ENCODE results near the gene INMT.
A peak's percentile ranks its signal among the peaks of the same experiment; 100 is the strongest.

INMT gene

GRCh38 chr7:30752979-30753378, 1.0 kb downstream of the INMT start:
- DNase-seq (ENCODE audit: low spot score) = peak; percentile 44

GRCh38 chr7:30754315-30754877, 2.5 kb downstream of the INMT start:
- no peak for DNase-seq (ENCODE audit: low spot score)

DNA sequence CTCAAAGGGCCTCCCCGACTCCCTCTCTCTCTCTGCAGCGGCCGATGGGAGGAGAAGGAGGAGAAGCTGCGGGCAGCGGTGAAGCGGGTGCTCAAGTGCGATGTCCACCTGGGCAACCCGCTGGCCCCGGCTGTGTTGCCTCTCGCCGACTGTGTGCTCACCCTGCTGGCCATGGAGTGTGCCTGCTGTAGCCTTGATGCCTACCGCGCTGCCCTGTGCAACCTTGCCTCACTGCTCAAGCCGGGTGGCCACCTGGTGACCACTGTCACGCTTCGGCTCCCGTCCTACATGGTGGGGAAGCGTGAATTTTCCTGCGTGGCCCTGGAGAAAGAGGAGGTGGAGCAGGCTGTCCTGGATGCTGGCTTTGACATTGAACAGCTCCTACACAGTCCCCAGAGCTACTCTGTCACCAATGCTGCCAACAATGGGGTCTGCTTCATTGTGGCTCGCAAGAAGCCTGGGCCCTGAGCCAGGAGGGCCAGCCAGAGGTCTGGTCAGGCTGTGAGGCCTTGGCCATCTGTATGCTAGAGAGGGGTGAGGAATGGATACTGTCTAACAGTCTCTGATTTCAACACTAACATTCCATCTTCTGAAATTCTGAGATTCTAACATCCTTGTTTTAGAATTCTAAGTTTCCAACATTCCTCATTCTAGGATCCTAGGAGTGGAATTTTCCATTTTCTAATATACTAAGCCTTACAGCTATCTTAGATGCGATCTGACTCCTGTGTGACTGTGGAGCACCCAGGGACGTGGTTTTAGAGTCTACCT, 3.6 kb downstream of the INMT start:
- DNase-seq (ENCODE audit: low spot score) = peak; percentile 56

DNA sequence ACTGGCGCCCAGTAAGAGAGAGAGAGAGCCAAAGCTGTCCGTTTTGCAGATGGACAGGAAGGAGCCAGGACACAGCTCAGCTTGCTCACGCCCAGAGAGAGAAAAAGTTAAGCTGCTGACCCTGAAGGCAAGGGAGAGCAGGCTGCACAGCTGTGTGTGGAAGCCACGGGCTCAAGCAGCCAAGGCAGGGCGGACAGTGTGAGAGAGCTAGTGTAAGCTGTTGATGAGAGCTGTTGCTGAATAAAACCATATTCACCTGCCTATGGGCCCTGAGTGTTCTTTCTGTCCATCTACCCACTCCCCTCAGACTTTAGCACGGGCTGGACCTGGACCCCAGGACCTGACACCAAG, 5.4 kb downstream of the INMT start:
- no peak for DNase-seq (ENCODE audit: low spot score)

DNA sequence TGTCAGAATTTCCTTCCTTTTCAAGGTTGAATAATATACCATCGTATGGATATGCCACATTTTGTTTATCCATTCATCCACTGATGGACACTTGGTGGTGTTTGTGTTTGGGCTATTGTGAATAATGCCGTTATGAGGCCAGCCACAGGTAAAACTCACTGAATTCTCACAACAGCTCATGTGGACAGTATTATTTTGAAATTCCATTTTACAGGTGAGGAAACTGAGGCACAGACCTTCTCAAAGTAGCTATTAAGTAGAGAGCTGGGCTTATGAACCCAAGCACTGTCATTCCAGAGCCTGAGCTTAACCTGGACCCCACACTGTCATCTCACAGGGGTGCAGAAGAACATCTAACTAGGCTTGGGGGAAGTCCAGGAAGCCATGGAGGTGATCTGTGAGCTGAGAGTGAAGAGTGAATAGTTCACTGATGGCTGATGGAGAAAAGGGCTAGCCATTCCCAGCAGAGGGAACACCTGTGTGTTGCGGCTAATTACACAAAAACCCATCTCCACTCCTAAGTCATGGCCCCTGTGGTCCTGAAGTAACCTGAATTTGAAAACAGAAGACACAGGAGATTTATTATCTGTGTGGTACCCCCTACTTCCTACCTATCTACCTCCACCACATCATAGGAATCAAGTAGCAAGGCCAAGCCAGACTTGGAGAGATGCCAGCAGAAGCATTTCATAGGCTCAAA, 8.7 kb downstream of the INMT start:
- DNase-seq (ENCODE audit: low spot score) = no peak

DNA sequence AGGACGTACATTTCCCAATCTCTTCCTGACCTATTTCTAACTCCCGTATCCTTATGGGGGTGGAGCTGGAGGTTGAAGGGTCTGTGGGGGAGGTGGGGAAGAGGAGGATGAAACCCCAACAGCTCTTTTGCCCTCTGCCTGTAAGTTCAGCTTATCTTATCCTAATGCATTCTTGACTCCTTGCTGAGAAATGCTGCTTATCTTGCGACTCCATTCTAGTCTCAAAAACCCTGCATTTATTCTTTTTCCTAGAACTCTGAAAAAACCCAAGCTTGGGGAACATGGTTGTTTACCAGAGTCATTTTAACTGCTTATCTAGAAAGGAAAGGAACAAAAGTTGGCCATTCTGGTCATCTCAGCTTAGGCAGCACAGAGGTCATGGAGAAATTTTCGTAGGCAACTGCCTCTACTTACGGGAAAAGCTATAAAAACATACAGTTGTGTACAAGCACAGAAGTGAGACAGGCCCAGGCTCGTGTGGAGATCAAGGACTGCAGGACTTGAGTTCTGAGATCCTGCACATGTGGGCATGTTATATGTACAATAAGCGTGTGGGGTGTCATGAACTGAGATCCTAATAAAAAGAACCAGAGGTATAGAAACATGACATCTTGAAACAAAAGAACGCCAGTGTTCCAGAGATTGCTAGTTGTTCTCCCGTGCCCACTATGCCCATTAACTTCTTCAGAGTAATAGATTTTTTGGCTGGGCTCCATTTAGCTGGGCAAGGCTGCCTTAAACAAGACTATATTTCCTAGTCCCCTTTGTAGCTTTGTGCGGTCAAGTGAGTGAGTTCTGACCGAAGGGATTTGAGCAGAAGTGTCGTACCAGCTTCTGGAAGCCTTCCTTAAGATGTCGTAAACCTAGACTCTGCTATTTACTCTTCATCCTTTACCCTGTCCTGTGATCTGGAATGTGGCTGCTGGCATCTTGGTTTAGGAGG, 9.6 kb downstream of the INMT start:
- DNase-seq (ENCODE audit: low spot score) = no peak

DNA sequence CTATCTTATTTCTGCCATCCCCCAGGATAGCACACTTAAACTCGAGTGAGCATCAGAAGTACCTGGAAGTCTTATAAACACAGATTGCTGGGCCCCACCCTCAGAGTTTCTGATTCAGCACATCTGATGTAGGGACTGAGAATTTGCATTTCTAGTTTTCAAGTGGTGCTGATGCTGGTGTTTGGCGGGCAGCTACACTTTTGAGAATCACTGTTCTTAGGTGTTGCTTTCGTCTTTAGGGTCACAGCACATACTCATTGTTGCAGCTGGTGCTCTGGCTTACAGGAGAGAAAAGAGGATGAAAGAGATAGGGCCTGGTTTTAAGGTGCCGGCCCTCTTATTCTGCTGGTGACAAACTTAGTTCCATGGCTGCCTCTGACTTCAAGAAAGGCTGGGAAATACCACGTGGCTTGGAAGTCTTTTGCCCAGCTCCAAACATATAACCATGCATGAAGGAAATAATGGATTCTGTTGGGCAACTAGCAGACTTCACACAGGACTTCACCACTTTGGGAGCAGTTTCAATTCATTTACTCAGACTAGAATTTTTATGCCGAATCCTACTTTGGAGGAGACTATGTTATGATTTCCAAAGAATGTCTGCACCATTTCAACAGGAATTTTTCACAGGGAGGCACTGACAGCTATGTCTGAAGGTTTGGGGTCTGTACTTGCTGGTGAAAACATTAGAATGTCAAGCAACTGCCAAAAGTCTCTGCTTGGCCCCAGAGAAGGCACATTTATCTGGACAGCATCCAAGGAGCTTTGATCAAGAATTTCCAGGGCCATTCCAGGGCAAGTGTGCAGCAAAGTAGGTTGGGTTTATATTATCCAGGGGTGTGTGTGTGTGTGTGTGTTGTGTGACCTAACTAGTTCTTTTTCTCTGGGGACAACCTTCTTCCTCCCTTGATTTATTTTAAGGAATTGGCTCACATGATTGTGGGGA, 12.4 kb downstream of the INMT start:
- no peak for DNase-seq (ENCODE audit: low spot score)

- no peak for DNase-seq (ENCODE audit: low spot score)
These were observed 13.5 kb downstream of the INMT start for GRCh38 chr7:30765408-30765807.

DNA sequence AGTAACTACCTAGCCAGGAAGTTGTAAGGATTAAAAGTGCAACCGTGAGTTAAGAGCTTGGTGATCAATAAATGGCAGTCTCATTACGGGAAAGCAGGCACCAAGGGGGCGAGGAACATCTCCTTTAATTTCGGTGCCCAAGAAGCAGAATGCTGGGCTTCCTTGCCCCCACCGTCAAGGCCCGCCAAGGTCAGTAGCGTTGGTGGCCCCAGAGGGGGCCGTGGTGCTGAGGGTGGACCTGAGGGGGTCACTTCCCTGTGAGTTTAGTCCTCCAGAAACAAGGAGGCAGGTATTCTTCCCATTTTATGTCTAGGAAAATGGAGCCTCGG, 18.9 kb downstream of the INMT start:
- no peak for DNase-seq (ENCODE audit: low spot score)

- peak; percentile 88 for DNase-seq (ENCODE audit: low spot score)
These were observed 19.4 kb downstream of the INMT start, which contains the start of gene MINDY4 for GRCh38 chr7:30771174-30771879. TSS of gene MINDY4 (plus strand) at chr7:30771417. CDS start at chr7:30771494, 77 bp downstream.

DNA sequence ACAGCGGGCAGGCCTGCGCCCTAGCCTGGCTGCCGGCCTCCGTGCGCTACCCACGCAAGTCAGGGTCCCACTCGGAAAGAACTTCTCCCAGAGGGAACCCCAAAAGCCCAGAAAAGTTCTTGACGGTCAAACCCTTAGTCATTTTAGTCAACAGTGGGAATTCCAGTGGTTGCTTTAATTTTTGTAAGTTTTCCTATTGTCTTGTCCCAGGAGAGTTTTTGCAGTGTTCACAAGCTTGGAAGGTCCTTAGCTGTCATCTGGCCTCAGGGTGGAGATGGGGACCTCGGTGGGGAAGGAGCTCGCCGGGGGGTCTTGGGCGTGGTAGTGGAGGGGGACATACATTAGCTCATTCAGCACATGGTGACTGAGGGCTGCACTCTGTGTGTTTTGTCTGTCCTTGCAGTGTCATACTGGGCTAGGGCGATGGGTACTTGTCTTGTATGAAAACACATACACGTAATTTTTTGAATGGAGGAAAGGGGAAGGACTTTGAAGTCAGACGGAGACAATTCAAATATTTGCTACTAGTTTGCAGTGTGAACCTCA, 20.0 kb downstream of the INMT start:
- DNase-seq (ENCODE audit: low spot score) = peak; percentile 23

DNA sequence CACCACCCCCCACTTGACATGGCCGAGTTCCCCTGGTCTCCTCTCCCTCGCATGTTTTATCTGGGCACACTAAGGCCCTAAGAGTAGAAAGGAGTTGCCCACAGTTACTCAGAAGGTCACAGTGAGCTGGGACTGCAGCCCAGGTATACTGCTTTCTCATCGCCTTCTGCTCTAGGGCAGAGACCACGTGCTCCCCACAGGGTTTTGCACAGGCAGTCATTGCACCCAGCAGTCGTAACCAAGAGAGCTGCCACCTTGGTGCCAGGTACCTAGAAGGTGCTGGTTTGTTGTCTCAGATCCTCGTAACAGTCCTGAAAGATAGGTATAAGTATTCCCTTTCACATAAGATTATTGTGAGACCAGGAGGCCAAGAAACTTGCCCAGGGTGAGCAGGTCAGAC, 21.0 kb downstream of the INMT start:
- no peak for DNase-seq (ENCODE audit: low spot score)

- DNase-seq (ENCODE audit: low spot score) = no peak
These were observed 24.1 kb downstream of the INMT start for GRCh38 chr7:30775992-30776391.

- DNase-seq (ENCODE audit: low spot score) = no peak
These were observed 25.0 kb downstream of the INMT start for GRCh38 chr7:30776971-30777370.

GRCh38 chr7:30778255-30779025, 26.5 kb downstream of the INMT start:
- peak; percentile 60 for DNase-seq (ENCODE audit: low spot score)

DNA sequence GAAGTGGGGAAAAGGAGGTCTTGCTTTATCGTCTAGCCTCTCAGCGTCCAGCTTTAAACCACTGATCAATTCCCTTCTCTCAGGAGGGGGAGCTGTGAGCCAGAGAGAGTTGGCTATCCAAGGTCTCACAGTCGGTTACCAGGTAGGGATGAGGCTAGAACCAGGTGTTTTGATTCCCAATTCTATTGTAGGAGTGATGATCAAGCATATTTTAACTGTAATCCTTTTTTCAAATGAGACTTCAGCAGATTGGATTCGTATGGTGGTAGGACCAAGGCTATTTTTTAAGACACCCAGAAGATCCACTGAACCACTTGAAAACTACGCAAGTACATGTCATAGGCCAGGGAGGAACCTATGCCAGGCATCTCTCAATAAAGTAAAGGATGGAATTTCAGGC, 27.6 kb downstream of the INMT start:
- no peak for DNase-seq (ENCODE audit: low spot score)

GRCh38 chr7:30780941-30781340, 29.0 kb downstream of the INMT start:
- DNase-seq (ENCODE audit: low spot score) = no peak

GRCh38 chr7:30782690-30783089, 30.8 kb downstream of the INMT start:
- no peak for DNase-seq (ENCODE audit: low spot score)

GRCh38 chr7:30785786-30786185, 33.9 kb downstream of the INMT start:
- DNase-seq (ENCODE audit: low spot score) = no peak

All from hepatic stellate cell (primary cell).